Stimulated activated CD4-positive, alpha-beta T cell treated with anti-CD3 and anti-CD28 coated beads, Interleukin-4, amount 100 ng/mL, for 1 hour (primary cell): Measurements from ENCODE around the gene OR1N1.
"Not testable (repeated sequence)": the region's sequence is repeated elsewhere in the genome, so short reads cannot be mapped to it uniquely, and the experiment has no call there.

Source experiments
- DNase-seq: peaks from one replicate; pipeline ENCODE4 v3.0.0-alpha.2; 2020

The OR1N1 gene, protein sequence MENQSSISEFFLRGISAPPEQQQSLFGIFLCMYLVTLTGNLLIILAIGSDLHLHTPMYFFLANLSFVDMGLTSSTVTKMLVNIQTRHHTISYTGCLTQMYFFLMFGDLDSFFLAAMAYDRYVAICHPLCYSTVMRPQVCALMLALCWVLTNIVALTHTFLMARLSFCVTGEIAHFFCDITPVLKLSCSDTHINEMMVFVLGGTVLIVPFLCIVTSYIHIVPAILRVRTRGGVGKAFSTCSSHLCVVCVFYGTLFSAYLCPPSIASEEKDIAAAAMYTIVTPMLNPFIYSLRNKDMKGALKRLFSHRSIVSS

DNA sequence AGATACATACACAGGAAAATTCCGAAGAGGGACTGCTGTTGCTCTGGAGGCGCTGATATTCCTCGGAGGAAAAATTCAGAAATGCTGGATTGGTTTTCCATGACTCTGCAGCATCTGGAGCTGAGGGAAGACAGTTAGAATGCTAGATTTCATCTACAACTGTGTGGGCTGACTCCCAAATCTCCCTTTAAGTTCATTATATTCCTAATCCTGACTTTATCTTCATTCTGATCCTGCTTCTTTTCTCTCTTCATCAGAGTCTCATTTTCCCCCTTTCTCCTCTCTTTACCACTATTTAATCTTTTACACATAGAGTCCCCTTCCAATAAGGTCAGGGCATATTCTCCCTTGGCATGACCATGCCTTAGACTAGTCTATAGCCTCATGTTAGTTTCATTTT, at the start of gene OR1N1:
Gene OR1N1 (minus strand): TSS at position 101 of the 400 bp plus-strand sequence. CDS start 0 bp downstream, at position 101.
- DNase-seq, result no peak

DNA sequence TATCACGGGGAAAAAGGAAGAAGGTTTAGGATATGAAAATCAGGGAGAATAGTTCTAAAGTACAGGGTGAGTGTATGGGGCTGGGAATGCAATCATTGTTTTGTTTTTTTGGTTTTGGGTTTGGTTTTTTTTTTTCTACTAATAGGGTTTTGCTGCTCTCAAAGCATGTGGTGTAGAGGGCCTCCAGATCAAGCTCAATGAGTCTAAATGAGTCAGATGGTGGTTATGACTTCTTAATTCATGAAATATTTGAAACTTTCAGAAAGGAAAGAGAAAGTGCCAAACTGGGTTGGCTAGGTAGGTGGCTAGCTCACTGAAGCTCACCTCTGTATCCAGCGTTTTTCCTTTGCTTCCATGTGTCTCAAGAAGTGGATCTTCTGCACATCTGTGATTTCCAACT, 45.4 kb upstream of the OR1N1 start:
- no peak for DNase-seq

DNA sequence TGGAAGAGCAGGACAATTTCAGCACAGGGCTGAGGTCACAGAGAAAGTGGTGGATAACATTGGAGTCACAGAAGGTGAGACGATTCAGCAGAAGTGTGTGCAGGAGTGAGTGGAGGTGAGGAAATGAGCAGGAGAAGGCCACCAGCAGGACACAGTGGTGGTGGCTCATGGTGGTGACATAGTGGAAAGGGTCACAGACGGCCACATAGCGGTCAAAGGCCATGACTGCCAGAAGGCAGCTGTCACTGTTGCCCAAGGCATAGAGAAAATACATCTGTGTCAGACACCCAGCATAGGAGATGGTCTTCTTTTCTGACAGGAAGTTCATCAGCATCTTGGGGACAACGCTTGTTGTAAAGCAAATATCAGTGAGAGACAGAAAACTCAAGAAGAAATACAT, 40.8 kb upstream of the OR1N1 start:
- DNase-seq, result no peak

DNA sequence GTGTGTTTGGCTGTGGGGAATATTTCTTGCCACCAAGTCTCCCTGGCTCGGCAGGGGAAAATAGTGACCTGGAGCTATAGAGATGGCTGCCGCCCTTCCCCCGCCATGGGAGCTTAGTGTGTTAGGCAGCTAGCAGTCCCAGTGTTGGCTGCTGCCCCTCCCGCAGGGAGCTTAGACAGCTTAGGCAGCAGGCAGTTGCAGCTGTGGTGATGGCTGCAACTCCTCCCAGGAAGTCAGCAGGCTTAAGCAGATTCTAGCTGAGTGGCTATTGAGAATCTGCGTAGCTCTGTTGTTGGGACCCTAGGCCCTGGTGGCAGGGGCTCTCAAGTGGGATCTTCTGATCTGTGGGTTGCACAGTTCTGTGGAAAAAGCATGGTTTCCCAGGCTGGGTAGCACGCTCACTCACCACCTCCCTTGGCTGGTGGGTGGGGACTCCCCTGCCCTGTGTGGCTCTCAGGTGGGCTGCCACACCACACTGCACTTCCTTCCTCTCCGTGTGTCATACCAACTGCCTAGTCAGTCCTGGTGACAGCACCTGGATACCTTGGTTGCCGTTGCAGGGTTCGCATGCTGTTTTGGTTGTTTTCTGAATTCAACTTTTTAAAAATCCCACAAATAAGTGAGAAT, 35.2 kb upstream of the OR1N1 start:
- DNase-seq, result no peak

DNA sequence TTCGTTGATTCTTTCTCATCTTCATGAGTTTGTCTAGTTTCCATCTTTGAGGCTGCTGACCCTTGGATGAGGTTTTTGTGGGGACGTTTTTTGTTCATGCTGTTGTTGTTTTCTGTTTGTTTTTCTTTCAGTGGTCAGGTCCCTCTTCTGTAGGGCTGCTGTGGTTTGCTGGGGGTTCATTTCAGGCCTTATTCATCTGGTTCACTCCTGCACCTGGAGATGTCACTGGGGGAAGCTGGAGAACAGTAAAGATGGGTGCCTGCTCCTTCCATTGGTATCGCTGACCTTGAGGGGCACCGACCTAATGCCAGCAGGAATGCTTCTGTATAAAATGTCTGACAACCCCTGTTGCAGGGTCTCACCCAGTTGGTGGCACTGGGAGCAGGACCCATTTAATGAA, 34.4 kb upstream of the OR1N1 start:
- DNase-seq, result no peak

DNA sequence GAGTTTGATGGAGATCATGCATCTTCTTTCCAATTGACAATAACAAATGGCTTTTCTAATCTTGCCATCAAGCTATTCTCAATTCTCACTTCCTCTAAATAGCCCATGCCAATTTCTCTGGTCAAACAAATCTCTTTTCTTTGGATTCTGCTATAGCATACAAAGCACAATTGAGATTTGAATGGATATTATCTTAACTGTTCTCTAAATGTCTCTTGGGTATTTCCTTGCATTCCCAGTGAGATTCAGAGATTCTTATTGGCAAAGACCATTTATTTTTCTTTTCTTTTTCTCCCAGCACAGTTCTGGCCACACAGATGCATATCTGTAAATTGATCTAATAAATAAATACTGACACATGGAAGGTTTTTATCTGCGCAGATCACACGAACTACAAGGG, 25.7 kb upstream of the OR1N1 start, which contains the start of gene OR1N2:
Gene OR1N2 (plus strand): TSS at position 301 of the 400 bp plus-strand sequence. CDS start 100 bp downstream, outside the sequence.
- no peak for DNase-seq

DNA sequence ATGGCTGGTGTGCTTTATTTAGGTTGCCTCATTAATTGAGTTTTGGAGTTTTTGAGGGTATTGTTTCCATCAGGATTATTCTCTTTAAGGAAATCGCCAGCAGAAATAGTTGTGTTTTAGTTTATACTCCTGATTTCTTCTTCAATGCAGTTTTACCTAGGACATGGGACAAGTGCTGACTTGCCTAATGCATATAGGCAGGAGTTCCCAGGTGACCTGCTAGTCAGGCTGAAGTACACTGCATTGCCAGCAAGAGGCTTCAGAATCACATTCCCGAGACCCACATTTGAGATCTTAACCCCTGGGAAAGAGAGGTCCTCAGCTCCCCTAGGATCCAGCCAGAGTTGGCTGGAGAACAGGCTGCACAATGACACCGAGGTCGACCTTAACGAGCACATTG, 24.3 kb upstream of the OR1N1 start:
- no peak for DNase-seq

DNA sequence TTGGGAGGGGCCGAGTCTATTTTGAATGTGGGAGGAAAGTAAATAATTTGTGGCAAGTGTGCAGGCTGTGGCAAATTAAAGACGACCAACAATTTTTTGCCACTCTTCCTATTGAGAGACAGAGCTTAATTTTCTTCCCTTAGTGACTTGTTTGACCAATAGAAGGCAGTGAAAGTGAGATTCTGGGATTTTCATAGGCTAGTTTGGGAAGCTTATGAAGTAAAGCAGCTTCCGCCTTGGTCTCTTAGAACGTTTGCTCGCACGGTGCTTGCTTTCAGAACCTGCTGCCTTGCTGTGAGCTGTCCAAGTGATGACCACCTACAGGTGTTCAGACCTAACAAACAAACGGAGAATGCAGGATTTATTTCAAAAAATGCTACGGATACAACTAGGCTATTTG, 19.1 kb upstream of the OR1N1 start:
- DNase-seq, result no peak

DNA sequence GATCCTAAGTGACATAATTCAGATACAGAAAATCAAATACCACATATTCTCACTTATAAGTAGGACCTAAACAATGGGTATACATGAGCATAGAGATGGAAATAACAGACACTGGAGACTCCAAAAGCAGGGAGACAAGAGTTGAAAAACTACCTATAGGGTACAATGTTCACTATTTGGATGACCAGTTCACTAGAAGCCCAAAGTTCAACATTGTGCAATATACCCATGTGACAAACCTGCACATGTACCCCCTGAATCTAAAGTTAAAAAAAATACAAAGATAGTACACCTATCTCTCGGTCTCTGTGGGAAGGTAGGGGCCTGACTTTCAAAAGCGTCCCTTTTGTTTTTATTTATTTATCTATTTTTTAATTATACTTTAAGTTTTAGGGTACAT, 11.7 kb upstream of the OR1N1 start:
- DNase-seq, result no peak

DNA sequence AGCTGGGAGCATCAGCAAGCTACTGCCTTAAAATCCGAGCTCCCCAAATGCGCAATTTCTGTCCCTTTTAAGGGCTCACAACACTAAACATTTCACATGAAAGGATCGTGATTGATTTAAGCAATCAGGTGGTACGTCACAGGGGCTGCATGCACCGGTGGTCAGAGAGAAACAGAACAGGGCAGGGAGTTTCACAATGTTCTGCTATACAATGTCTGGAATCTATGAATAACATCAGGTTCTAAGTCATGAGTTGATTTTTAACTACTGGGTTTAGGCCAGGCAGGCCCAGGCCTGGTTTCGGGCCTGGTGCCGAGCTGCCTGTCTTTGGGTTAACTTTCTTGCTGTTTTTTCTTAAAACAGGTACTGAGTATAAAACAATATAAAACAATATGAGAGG, 10.0 kb upstream of the OR1N1 start:
- DNase-seq, result not testable (repeated sequence)

DNA sequence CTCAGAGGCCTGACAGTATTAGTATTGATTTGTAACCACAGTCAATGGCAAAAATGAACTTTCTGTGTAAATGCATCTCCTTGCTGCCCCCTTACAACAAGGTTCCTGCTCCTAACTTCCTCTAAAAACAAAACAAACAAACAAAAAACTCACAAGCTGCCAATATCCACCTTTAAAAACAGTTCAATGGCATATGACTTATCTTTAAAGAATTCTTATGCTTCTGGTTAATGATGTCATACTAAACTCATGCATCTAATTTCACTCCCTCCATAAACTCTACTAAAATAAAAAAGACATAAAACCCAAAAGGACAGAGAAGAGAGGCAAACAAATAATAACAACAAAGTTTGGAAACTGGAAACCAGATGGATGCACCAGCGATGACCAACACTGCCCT, 9.0 kb upstream of the OR1N1 start:
- no peak for DNase-seq

DNA sequence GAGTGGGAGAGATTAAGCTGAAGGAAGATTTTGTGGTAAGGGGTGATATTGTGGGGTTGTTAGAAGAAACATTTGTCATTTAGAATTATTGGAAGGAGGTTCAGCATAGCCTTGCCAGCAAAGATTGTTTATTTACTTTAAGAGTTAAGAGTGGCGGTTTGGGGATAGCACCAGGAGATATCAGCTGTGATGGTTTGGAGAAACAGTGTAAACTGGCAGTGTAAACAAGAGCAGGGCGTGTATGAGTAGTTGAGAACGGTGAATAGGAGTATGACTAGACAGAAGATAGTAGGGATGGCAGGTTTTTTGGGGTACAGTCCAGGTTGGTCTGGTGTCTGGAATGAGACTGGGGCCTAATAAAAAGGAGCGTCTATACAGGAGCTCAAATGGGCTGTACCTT, 4.1 kb upstream of the OR1N1 start:
- DNase-seq, result not testable (repeated sequence)

DNA sequence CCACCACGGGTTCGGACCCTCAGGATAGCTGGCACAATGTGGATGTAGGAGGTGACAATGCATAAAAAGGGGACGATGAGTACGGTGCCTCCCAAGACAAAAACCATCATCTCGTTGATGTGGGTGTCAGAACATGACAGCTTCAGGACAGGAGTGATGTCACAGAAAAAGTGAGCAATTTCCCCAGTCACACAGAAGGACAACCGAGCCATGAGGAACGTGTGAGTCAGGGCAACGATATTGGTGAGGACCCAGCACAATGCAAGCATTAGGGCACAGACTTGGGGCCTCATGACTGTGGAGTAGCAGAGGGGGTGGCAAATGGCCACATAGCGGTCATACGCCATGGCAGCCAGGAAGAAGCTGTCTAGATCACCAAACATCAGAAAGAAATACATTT, 491 bp downstream of the OR1N1 start:
- DNase-seq, result no peak

DNA sequence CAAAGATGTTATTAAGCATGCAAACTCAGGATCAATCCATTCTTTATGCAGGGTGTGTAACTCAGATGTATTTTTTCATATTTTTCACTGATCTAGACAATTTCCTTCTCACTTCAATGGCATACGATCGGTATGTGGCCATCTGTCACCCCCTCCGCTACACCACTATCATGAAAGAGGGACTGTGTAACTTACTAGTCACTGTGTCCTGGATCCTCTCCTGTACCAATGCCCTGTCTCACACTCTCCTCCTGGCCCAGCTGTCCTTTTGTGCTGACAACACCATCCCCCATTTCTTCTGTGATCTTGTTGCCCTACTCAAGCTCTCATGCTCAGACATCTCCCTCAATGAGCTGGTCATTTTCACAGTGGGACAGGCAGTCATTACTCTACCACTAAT, 7.7 kb downstream of the OR1N1 start:
- no peak for DNase-seq

DNA sequence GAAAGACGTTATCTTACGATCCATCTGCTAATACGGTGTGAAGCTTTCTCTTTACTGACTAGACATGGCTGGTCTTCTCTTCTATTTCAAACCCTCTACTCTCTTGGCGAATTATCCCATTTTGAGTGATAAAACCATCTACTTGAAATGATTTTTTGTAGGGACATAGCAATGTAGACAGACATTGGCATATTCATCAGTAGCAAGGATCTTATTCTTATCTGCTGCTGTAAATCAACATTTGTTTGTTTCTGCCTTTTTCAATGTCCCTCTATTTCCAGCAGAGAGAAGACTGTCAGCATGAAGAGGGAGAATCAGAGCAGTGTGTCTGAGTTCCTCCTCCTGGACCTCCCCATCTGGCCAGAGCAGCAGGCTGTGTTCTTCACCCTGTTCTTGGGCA, 8.3 kb downstream of the OR1N1 start, which contains the start of gene OR1J4:
Gene OR1J4 (plus strand): TSS at position 301 of the 400 bp plus-strand sequence. CDS start 0 bp downstream, at position 301.
- DNase-seq, result no peak

DNA sequence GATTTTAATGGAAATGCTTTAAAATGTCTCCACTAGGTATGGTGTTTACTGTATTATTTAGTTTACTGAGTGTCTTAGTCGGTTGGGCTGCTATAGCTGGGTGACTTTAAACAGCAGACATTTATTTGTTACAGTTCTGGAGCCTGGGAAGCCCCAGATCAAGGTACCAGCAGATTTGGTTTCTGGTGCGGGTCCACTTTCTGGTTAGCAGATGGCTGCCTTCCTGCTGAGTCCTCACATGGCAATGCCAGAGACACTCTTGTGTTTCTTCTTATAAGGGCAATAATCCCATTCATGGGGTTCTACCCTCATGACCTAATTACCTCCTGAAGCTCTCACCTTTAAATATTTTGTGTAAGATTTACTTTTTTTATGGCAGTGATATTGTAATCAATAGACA, 8.9 kb downstream of the OR1N1 start:
- DNase-seq, result no peak

DNA sequence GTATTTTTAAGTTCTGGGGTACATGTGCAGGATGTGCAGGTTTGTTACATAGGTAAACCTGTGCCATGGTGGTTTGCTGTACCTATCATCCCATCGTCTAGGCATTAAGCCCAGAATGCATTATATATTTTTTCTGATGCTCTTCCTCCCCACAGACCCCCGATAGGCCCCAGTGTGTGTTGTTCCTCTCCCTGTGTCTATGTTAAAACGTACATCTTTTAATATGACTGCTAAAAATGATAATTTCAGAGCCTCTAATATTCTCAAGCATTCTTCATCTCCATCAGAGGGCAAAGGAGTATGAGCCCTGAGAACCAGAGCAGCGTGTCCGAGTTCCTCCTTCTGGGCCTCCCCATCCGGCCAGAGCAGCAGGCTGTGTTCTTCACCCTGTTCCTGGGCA, 16.6 kb downstream of the OR1N1 start, which contains the start of gene OR1J2:
Gene OR1J2 (plus strand): TSS at position 301 of the 400 bp plus-strand sequence. CDS start 0 bp downstream, at position 301.
- DNase-seq, result no peak

DNA sequence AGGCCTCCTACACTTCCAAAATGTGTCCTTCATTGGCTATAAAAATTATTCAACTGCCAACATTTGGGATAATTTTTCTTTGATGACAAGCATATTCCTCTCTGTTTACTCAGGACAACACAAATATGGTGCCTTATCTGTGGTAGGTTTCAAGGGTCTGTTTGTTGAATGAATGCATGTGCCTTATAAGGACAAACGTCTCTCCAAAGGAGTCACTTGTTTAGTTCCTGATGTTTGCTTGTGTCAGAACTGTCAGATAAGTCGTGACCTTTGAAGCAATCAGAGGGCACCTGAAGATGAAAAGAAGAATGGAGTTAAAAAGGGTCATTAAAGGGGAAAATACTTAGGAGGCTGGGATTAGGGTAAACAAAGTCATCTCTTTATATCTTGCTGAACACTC, 20.1 kb downstream of the OR1N1 start:
- DNase-seq, result no peak

DNA sequence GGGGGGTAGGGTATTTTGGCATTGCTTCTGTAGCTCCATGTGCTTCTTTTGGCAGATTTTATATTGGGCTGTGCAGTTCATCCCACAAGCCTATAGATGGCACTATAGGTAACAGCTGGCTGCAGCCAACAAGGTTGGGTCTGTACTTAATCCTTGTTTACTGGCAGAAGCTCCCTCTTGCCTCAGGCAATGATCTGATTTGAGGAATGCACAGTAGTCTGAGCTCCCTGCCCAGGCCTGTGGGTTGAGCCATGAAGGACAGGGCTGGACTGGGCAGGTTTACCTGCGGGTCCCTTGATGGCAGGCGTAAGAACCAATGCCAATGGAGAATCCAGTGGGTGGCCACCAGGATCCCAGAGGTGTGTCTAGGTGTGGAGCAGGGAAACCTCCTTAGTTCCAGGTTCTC, 28.2 kb downstream of the OR1N1 start:
- no peak for DNase-seq

DNA sequence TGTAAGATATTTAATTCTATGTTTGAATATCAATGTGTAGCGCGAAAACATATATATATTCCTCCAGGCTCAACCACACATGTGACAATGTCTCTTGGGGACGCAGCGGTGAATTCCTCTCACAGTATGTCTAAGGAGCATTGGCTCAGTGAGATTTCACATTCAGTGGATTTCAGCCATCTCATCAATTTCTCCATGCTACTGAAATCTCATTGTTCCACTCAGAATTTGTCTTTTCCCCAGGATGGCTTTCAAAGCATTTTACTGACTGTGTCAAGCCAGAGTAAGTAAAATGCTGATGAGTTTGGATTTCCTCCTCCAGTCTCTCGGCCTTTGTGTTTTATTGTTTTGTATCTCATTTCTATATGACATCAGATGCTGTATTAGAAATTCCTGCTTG, 48.0 kb downstream of the OR1N1 start:
- no peak for DNase-seq

DNA sequence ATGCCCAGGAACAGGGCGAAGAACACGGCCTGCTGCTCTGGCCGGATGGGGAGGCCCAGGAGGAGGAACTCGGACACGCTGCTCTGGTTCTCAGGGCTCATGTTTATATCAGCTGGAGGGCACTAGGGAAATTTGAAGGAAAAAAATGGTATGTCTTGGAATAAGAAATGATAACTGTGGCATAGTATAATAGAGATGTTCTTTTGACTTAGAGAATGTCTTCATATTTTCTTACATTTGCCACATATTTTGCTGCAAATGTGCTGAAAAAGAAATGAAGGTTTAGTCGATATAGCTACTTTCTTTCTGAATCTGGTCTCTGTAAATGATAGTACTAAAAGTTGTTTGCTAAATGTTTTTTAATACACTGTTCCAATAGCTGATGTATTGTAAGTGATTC, 49.3 kb downstream of the OR1N1 start, which contains the start of gene OR1J1:
Gene OR1J1 (minus strand): TSS at position 101 of the 400 bp plus-strand sequence. CDS start 0 bp downstream, at position 101.
- no peak for DNase-seq

DNA sequence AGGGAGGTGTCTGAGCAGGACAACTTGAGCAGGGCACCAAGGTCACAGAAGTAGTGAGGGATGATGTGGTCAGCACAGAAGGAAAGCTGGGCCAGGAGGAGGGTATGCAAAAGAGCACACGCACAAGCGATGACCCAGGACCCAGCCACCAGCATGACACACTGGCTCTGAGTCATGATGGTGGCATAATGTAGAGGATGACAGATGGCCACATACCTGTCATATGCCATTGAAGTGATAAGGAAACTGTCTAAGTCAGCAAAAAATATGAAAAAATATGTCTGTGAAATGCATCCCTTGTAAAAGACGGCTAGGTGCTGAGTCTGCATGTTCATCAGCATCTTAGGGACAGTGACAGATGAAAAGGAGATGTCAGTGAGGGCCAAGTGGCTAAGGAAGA, 49.7 kb downstream of the OR1N1 start:
- DNase-seq, result no peak
